ENCODE measurements around the gene ZNF586. TPM values are rescaled to one million over a fixed set of nuclear protein-coding genes. Genes with fewer than 3 reads are reported as not detected.
"Not testable (repeated sequence)": the region's sequence is repeated elsewhere in the genome, so short reads cannot be mapped to it uniquely, and the experiment has no call there.

ZNF586 gene
- total RNA-seq, 1 donor from 2014 or later: 18.4 TPM

GRCh38 chr19:57821095-57821494 is 51.6 kb downstream of the ZNF586 start:
- intact Hi-C loops (cut with micrococcal nuclease): not testable (repeated sequence)

- intact Hi-C loops (cut with micrococcal nuclease): not testable (repeated sequence)
These were observed 52.0 kb downstream of the ZNF586 start for GRCh38 chr19:57821501-57821900.

- intact Hi-C loops (cut with micrococcal nuclease): not testable (repeated sequence)
These were observed 53.7 kb downstream of the ZNF586 start for GRCh38 chr19:57823155-57823554.

- intact Hi-C loops (cut with micrococcal nuclease): not testable (repeated sequence)
These were observed 54.1 kb downstream of the ZNF586 start for GRCh38 chr19:57823608-57824007.

- intact Hi-C loops (cut with micrococcal nuclease): no loop called here
These were observed 56.0 kb downstream of the ZNF586 start for GRCh38 chr19:57825511-57825910.

GRCh38 chr19:57829316-57829715 is 59.8 kb downstream of the ZNF586 start:
- intact Hi-C loops (cut with micrococcal nuclease): no loop called here

GRCh38 chr19:57830071-57830602 is 60.7 kb downstream of the ZNF586 start, which contains the start of gene ZNF587B:
Gene ZNF587B, plus strand, starts transcription at chr19:57830299. Its CDS starts 230 bp downstream, at chr19:57830529.
- intact Hi-C loops (cut with micrococcal nuclease): no loop called here

Other genes with a start within 250 kb of the ZNF586 start
- 6.1 and 7.8 TPM in 2 replicates for gene ZNF549, start 242.3 kb upstream of the ZNF586 start, total RNA-seq
- 7.7 and 9.3 TPM in 2 replicates for gene ZNF550, start 209.8 kb upstream of the ZNF586 start, total RNA-seq
- gene ZNF416, start 190.8 kb upstream of the ZNF586 start, total RNA-seq: 6.1 and 6.4 TPM in 2 replicates
- 5.5 and 7.0 TPM in 2 replicates for gene ZIK1, start 185.5 kb upstream of the ZNF586 start, total RNA-seq
- 6.6 and 6.8 TPM in 2 replicates for gene ZNF530, start 169.8 kb upstream of the ZNF586 start, total RNA-seq
- gene ZNF134, start 155.4 kb upstream of the ZNF586 start, total RNA-seq: 13.9 and 18.5 TPM in 2 replicates
- 14.4 and 15.4 TPM in 2 replicates for gene ZNF211, start 136.5 kb upstream of the ZNF586 start, total RNA-seq
- not detected in 2 replicates for gene ZSCAN4, start 100.7 kb upstream of the ZNF586 start, total RNA-seq
- gene ZNF551, start 87.7 kb upstream of the ZNF586 start, total RNA-seq: 10.0 and 12.8 TPM in 2 replicates
- 8.5 and 9.3 TPM in 2 replicates for gene ZNF154, start 60.5 kb upstream of the ZNF586 start, total RNA-seq
- 12.2 and 13.0 TPM in 2 replicates for gene ZNF671, start 42.1 kb upstream of the ZNF586 start, total RNA-seq
- gene ZNF776, start 22.9 kb upstream of the ZNF586 start, total RNA-seq: 15.4 and 16.4 TPM in 2 replicates
- 10.4 and 11.0 TPM in 2 replicates for gene ZNF552, start 45.2 kb downstream of the ZNF586 start, total RNA-seq
- gene ZNF587B, start 60.6 kb downstream of the ZNF586 start, total RNA-seq: 17.7 and 22.2 TPM in 2 replicates
- 42.6 and 46.5 TPM in 2 replicates for gene ZNF587, start 80.2 kb downstream of the ZNF586 start, total RNA-seq
- 12.5 and 12.9 TPM in 2 replicates for gene ZNF814, start 119.4 kb downstream of the ZNF586 start, total RNA-seq
- 16.5 and 21.6 TPM in 2 replicates for gene ZNF417, start 146.9 kb downstream of the ZNF586 start, total RNA-seq
- gene ZNF418, start 165.7 kb downstream of the ZNF586 start, total RNA-seq: 1.5 and 2.3 TPM in 2 replicates
- 4.0 and 5.4 TPM in 2 replicates for gene ZNF256, start 178.0 kb downstream of the ZNF586 start, total RNA-seq
- gene C19orf18, start 204.9 kb downstream of the ZNF586 start, total RNA-seq: 0.32 TPM in 1 of 2 replicates, not detected in the other
- gene ZNF606, start 233.1 kb downstream of the ZNF586 start, total RNA-seq: 9.2 and 11.5 TPM in 2 replicates

Data from T-helper 1 cell treated with Interleukin-12 subunit alpha and Interleukin-12 subunit beta and Interleukin-4 antibody, amounts not matched to agents 30 ng/mL and 1 ng/mL, for 36 hours (primary cell).